Measurements from ENCODE around the gene KCTD15.
"Not testable (repeated sequence)": the region's sequence is repeated elsewhere in the genome, so short reads cannot be mapped to it uniquely, and the experiment has no call there.

The KCTD15 gene

GRCh38 chr19:33815380-33816340 lies 19.0 kb downstream of the KCTD15 start:
- no peak for DNase-seq

GRCh38 chr19:33818411-33818810 lies 21.7 kb downstream of the KCTD15 start:
- DNase-seq = no peak

- not testable (repeated sequence) for DNase-seq
Observed at GRCh38 chr19:33819078-33819477, 22.4 kb downstream of the KCTD15 start.

GRCh38 chr19:33819506-33819879 lies 22.8 kb downstream of the KCTD15 start:
- no peak for DNase-seq

GRCh38 chr19:33819880-33820781 lies 23.5 kb downstream of the KCTD15 start:
- DNase-seq = no peak

GRCh38 chr19:33821871-33822270 lies 25.2 kb downstream of the KCTD15 start:
- no peak for DNase-seq

GRCh38 chr19:33823341-33823740 lies 26.7 kb downstream of the KCTD15 start:
- DNase-seq = no peak

- DNase-seq = no peak
Observed at GRCh38 chr19:33825556-33825955, 28.9 kb downstream of the KCTD15 start.

- no peak for DNase-seq
Observed at GRCh38 chr19:33826521-33826920, 29.9 kb downstream of the KCTD15 start.

GRCh38 chr19:33828266-33829075 lies 31.8 kb downstream of the KCTD15 start:
- DNase-seq = no peak

- DNase-seq = no peak
Observed at GRCh38 chr19:33830264-33830663, 33.6 kb downstream of the KCTD15 start.

- DNase-seq = no peak
Observed at GRCh38 chr19:33831825-33832224, 35.2 kb downstream of the KCTD15 start.

GRCh38 chr19:33832633-33833032 lies 36.0 kb downstream of the KCTD15 start:
- no peak for DNase-seq

GRCh38 chr19:33840382-33840781 lies 43.7 kb downstream of the KCTD15 start:
- no peak for DNase-seq

- DNase-seq = no peak
Observed at GRCh38 chr19:33840783-33841182, 44.1 kb downstream of the KCTD15 start.

- DNase-seq = no peak
Observed at GRCh38 chr19:33841685-33842084, 45.0 kb downstream of the KCTD15 start.

GRCh38 chr19:33844478-33844877 lies 47.8 kb downstream of the KCTD15 start:
- DNase-seq = no peak

- no peak for DNase-seq
Observed at GRCh38 chr19:33845498-33845897, 48.8 kb downstream of the KCTD15 start.

- DNase-seq = no peak
Observed at GRCh38 chr19:33849551-33850147, 53.0 kb downstream of the KCTD15 start.

GRCh38 chr19:33859016-33859415 lies 62.3 kb downstream of the KCTD15 start:
- no peak for DNase-seq

GRCh38 chr19:33860312-33861090 lies 63.8 kb downstream of the KCTD15 start:
- no peak for DNase-seq

- no peak for DNase-seq
Observed at GRCh38 chr19:33861950-33862349, 65.3 kb downstream of the KCTD15 start.

Data from cerebellar nuclear complex (tissue), 1 donor.